B cell (primary cell): ENCODE data around the gene N4BP2. TPM values are rescaled to one million over a fixed set of nuclear protein-coding genes. Genes with fewer than 3 reads are reported as not detected.

ENCODE experiments used
- ATAC-seq: fragments of 200-7000 bp; cut with Tn5 transposase; one replicate; pipeline ENCODE4 v1.10.0; 2021; ENCODE audit warnings: low read depth, mild to moderate bottlenecking, moderate number of reproducible peaks, moderate library complexity
- CTCF ChIA-PET: fragments of 350-600 bp; sonication (Branson Sonifier 250); formaldehyde crosslinking; loops from one replicate; lab custom pipeline; 2021; ENCODE audit warnings: antibody characterized with exemption, inconsistent platforms; lab: Charles Lee
- POLR2A ChIA-PET: fragments of 350-600 bp; sonication (Branson Sonifier 250); formaldehyde crosslinking; loops from one replicate; lab custom pipeline; 2021; ENCODE audit warnings: antibody characterized with exemption; lab: Charles Lee
- DNase-seq: peaks from one replicate; pipeline ENCODE4 v3.0.0; 2013
- H2AFZ ChIP-seq: 2 replicates; pipeline ENCODE4 v1.6.1; 2012; ENCODE audit warnings: mild to moderate bottlenecking, low read depth, low read length; ENCODE audit not compliant: insufficient read depth, poor library complexity, severe bottlenecking
- H3K27ac ChIP-seq, 2 donors: 1 replicate in 1 of 2; 2 replicates in 1 of 2; pipeline ENCODE4 v1.5.1; 2012 to 2013; ENCODE audit warnings: low read length in 2 of 2, mild to moderate bottlenecking in 2 of 2, moderate library complexity in 1 of 2
- H3K27me3 ChIP-seq, 4 experiments: fragments of 200-600 bp in 1 of 4; sonication (generic) in 1 of 4; replicated peaks in 1 of 4; 1 replicate in 2 of 4; 2 replicates in 2 of 4; pipeline versions ENCODE4 v1.6.1 to v1.7.0; 2013 to 2016; ENCODE audit warnings: low read length in 3 of 4, mild to moderate bottlenecking in 2 of 4, mixed read lengths in 1 of 4, moderate library complexity in 1 of 4; ENCODE audit not compliant: insufficient read depth in 4 of 4, control insufficient read depth in 3 of 4; ENCODE audit errors: control extremely low read depth in 1 of 4
- H3K36me3 ChIP-seq, 2 experiments: replicated peaks in 1 of 2; 1 replicate in 1 of 2; 2 replicates in 1 of 2; pipeline versions ENCODE4 v1.6.1 to v1.7.1; 2013; ENCODE audit warnings: low read length in 1 of 2; ENCODE audit not compliant: insufficient read depth in 2 of 2, control insufficient read depth in 1 of 2; ENCODE audit errors: control extremely low read depth in 1 of 2, extremely low read depth in 1 of 2
- H3K4me1 ChIP-seq, 2 donors: fragments of 200-600 bp in 1 of 2; sonication (generic) in 1 of 2; 1 replicate in 1 of 2; 2 replicates in 1 of 2; pipeline versions ENCODE4 v1.5.1 to v1.6.1; 2013 to 2017; ENCODE audit warnings: low read length in 2 of 2; ENCODE audit not compliant: control insufficient read depth in 2 of 2, insufficient read depth in 2 of 2
- H3K4me2 ChIP-seq: replicated peaks from 2 replicates; pipeline ENCODE3; 2012; ENCODE audit warnings: mild to moderate bottlenecking, low read depth, low read length; ENCODE audit not compliant: poor library complexity, severe bottlenecking
- H3K4me3 ChIP-seq, 5 experiments: fragments of 200-600 bp in 1 of 5; sonication (generic) in 1 of 5; 1 replicate in 3 of 5; 2 replicates in 2 of 5; pipeline versions ENCODE4 v1.5.1 to v1.7.0; 2011 to 2016; ENCODE audit warnings: low read length in 4 of 5, mild to moderate bottlenecking in 4 of 5, low read depth in 2 of 5, control low read depth in 1 of 5, moderate library complexity in 1 of 5; ENCODE audit not compliant: insufficient read depth in 1 of 5; ENCODE audit errors: control extremely low read depth in 1 of 5, extremely low read depth in 1 of 5
- H3K79me2 ChIP-seq: fragments of 200-600 bp; sonication (generic); one replicate; pipeline ENCODE4 v1.6.0; 2016; ENCODE audit warnings: low read length; ENCODE audit not compliant: control insufficient read depth, insufficient read depth
- H3K9ac ChIP-seq: fragments of 200-600 bp; sonication (generic); 2 replicates; pipeline ENCODE4 v1.6.1; 2017; ENCODE audit warnings: mild to moderate bottlenecking, low read length, moderate library complexity
- H3K9me3 ChIP-seq, 3 donors: one replicate each; pipeline versions ENCODE4 v1.6.1 to v1.7.1; 2013; ENCODE audit warnings: low read length in 2 of 3; ENCODE audit not compliant: control insufficient read depth in 2 of 3, insufficient read depth in 1 of 3; ENCODE audit errors: control extremely low read depth in 1 of 3
- H4K20me1 ChIP-seq: 2 replicates; pipeline ENCODE4 v1.6.0; 2012; ENCODE audit warnings: mild to moderate bottlenecking, low read length; ENCODE audit not compliant: insufficient read depth, control insufficient read depth, poor library complexity, severe bottlenecking
- H3K27ac Mint-ChIP-seq: one replicate; pipeline ENCODE4 v1.8.0; 2021; ENCODE audit warnings: mixed read lengths
- H3K27me3 Mint-ChIP-seq: one replicate; pipeline ENCODE4 v1.8.0; 2021; ENCODE audit warnings: mixed read lengths
- H3K4me1 Mint-ChIP-seq: one replicate; pipeline ENCODE4 v1.8.0; 2021; ENCODE audit warnings: mixed read lengths
- H3K4me3 Mint-ChIP-seq: one replicate; pipeline ENCODE4 v1.8.0; 2021; ENCODE audit warnings: mixed read lengths
- H3K9me3 Mint-ChIP-seq: one replicate; pipeline ENCODE4 v1.8.0; 2022; ENCODE audit warnings: mixed read lengths; ENCODE audit not compliant: insufficient read depth
- CTCF ChIP-seq: fragments of 200-600 bp; IDR thresholded peaks from one replicate; pipeline ENCODE4 v1.8.0; 2022; ENCODE audit warnings: antibody characterized with exemption, mild to moderate bottlenecking
- EZH2 ChIP-seq: IDR thresholded peaks from 2 replicates; pipeline ENCODE4 v1.6.1; 2012; ENCODE audit warnings: borderline replicate concordance, low read depth, mild to moderate bottlenecking, moderate library complexity, low read length; ENCODE audit not compliant: insufficient read depth, poor library complexity, severe bottlenecking
- WGBS: methylation state at CpG from one replicate; pipeline ENCODE4 v1.1.5; 2013; ENCODE audit warnings: missing lambda C conversion rate; ENCODE audit not compliant: insufficient coverage; 5-methylcytosine and 5-hydroxymethylcytosine counted together
- intact Hi-C: fragments of 100-400 bp; cut with micrococcal nuclease; formaldehyde crosslinking; loops from one replicate; pipeline ENCODE4 v1.10.0; 2022
- polyA plus RNA-seq: library from polyadenylated mRNA; depleted of rRNA; stranded (reverse); fragments of >200 nt; gene quantifications from 2 replicates; pipeline ENCODE4 v1.2.3, GENCODE V29; 2012
- total RNA-seq, 2 donors: library from RNA; stranded (reverse); fragments of 120-200 nt in 1 of 2; gene quantifications; 1 replicate in 1 of 2; 2 replicates in 1 of 2; pipeline versions ENCODE4 v1.2.3 to v1.2.4, GENCODE V29; 2013 to 2022

Gene N4BP2
- total and polyA plus RNA-seq, 2 donors (not counting 1 experiment from before 2014, with no cell fraction given) = 2.4 to 12.8 TPM

GRCh38 chr4:40192114-40193015 is 135.7 kb downstream of the N4BP2 start:
- Histone ChIP-seq H3K4me3 (peak overlapping the region; percentile 45 to 91 (median 60)), H3K9me3 (no peaks in the 10 kb centered on the region), H3K27ac (peak overlapping the region; percentile 93 to 99), H3K4me2 (peak overlapping the region; percentile 83), H3K9ac (peak overlapping the region; percentile 68), H3K4me1 (peaks cover 66 to 86% of the 10 kb centered on the region in 2 donors), H3K36me3 (no peaks in the 10 kb centered on the region), H3K27me3 (no peaks in the 10 kb centered on the region), H2AFZ (peak overlapping the region; percentile 69), H3K79me2 (peaks cover 99% of the 10 kb centered on the region), H4K20me1 (no peaks in the 10 kb centered on the region)
- 6% methylated on average over 4 of the region's 8 CpGs for WGBS
- H3K4me1 Mint-ChIP-seq = peaks cover 82% of the 10 kb centered on the region
- DNase-seq (peak; percentile 49), ATAC-seq (peak; percentile 11)
- TF ChIP-seq EZH2 (no peak), CTCF (no peak)
- H3K4me3 Mint-ChIP-seq = peak overlapping the region; percentile 96
- no peaks in the 10 kb centered on the region for H3K27me3 Mint-ChIP-seq
- H3K27ac Mint-ChIP-seq = peak overlapping the region; percentile 91
- H3K9me3 Mint-ChIP-seq = no peaks in the 10 kb centered on the region
- ChIA-PET POLR2A (interaction anchor here (0.6 to 1.6 kb wide), 4 partner anchors 22 to 121 kb away, joined by 3 to 5 read pairs (median 4); no protein-coding TSS in a partner anchor), CTCF (interaction anchor here (0.8 to 8.2 kb wide), 10 partner anchors 10 to 135 kb away, joined by 3 to 50 read pairs (median 5); partner anchors contain the start of gene N4BP2)
- intact Hi-C loops = loop anchor here (1.0 to 10.0 kb wide), 4 partner anchors 42 to 1528 kb away; partner anchors contain the start of gene KLF3
